GM12891 (cell line): ENCODE data around the gene YIF1A.

ENCODE experiments used
- DNase-seq: peaks from one replicate; pipeline ENCODE4 v3.0.0; 2011; ENCODE audit warnings: low spot score; ENCODE audit not compliant: insufficient read length
- FAIRE-seq: peaks from 2 replicates; lab custom pipeline; 2011; peaks lifted over from hg19 to GRCh38; lab: Jason Lieb, UNC
- PAX5 ChIP-seq: IDR thresholded peaks from 2 replicates; pipeline ENCODE4 v1.6.1; 2011; ENCODE audit warnings: low read length, moderate library complexity, mild to moderate bottlenecking; ENCODE audit not compliant: insufficient read depth, severe bottlenecking
- POLR2A ChIP-seq: IDR thresholded peaks from 2 replicates; pipeline ENCODE4 v1.6.1; 2011; ENCODE audit warnings: low read depth, low read length, control low read depth
- POLR2AphosphoS5 ChIP-seq: IDR thresholded peaks from 2 replicates; pipeline ENCODE4 v1.6.1; 2011; ENCODE audit warnings: low read depth, low read length, control low read depth
- POU2F2 ChIP-seq: IDR thresholded peaks from 2 replicates; pipeline ENCODE4 v1.6.1; 2011; ENCODE audit warnings: low read depth, mild to moderate bottlenecking, control low read depth, low read length, moderate library complexity
- SPI1 ChIP-seq: IDR thresholded peaks from 2 replicates; pipeline ENCODE4 v1.6.1; 2011; ENCODE audit warnings: low read depth, low read length, control low read depth
- TAF1 ChIP-seq: IDR thresholded peaks from 2 replicates; pipeline ENCODE4 v1.6.1; 2011; ENCODE audit warnings: low read depth, low read length, control low read depth

Gene YIF1A

GRCh38 chr11:66309475-66309874 lies 20.5 kb upstream of the YIF1A start:
- TF ChIP-seq TAF1 (no peak), POU2F2 (no peak), POLR2A (no peak), PAX5 (no peak), SPI1 (no peak), POLR2AphosphoS5 (no peak)
- no peak for DNase-seq
- FAIRE-seq, result no peak

- FAIRE-seq (no peak), DNase-seq (no peak)
- no peak for TF ChIP-seq SPI1
- no peak for TF ChIP-seq POLR2AphosphoS5
- no peak for TF ChIP-seq POU2F2
- TF ChIP-seq POLR2A, result no peak
- no peak for TF ChIP-seq PAX5
- TF ChIP-seq TAF1, result no peak
Measured at GRCh38 chr11:66302656-66303055, 13.7 kb upstream of the YIF1A start.

- DNase-seq, result no peak
- TF ChIP-seq PAX5 (no peak), SPI1 (no peak), POLR2AphosphoS5 (no peak), TAF1 (no peak), POU2F2 (no peak), POLR2A (no peak)
- FAIRE-seq, result no peak
Measured at GRCh38 chr11:66299186-66299585, 10.2 kb upstream of the YIF1A start.

GRCh38 chr11:66297610-66298009 lies 8.7 kb upstream of the YIF1A start:
- DNase-seq (no peak), FAIRE-seq (no peak)
- TF ChIP-seq POLR2A (no peak), POU2F2 (no peak), PAX5 (no peak), SPI1 (no peak), TAF1 (no peak), POLR2AphosphoS5 (no peak)

- FAIRE-seq, result no peak
- no peak for DNase-seq
Measured at GRCh38 chr11:66294626-66295620, 6.0 kb upstream of the YIF1A start.

DNA sequence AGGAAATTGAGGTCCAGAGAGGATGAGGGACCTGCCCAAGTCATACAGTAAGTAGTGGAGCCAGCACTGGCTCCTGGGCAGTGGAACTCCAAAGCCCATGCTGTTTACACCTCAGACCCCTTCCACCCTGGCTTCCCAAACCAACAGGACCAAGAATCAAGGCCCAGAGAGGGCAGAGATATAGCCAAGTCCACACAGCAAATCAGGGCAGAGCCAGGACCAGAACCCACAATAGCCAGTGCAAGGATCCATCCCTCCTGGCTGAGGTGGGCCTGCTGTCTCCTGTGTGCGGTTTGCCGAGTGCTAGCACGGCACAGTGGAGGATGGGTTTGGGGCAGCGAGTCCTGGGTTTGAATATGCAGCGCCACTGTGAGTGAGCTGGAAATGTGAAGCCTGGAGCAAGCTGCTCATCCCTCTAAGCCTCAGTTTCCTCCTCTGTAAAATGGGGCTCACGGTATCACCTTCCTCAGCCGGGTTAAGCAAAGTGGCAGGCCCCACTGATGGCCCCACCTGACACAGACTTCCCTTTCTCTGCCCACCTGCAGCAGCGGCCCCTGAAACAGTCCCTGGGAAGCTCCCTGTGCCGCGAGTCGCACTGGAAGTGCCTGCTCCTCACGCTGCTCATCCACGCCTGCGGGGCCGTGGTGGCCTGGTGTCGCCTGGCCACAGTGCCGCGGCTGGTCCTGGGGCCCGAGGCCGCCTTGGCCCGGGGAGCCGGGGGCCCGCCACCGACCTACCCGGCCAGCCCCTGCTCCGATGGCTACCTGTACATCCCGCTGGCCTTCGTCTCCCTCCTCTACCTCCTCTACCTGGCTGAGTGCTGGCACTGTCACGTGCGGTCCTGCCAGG lies 5.1 kb upstream of the YIF1A start:
- FAIRE-seq, result no peak
- TF ChIP-seq POLR2A (no peak), SPI1 (no peak), PAX5 (no peak)
- DNase-seq, result no peak

More at GRCh38 chr11:66294626-66295620, 6.0 kb upstream of the YIF1A start:
- TF ChIP-seq POLR2AphosphoS5 (no peak), SPI1 (no peak), PAX5 (no peak), POLR2A (no peak), POU2F2 (no peak), TAF1 (no peak)

- FAIRE-seq, result no peak
- TF ChIP-seq PAX5 (no peak), POLR2AphosphoS5 (no peak), SPI1 (no peak), POLR2A (no peak), POU2F2 (no peak)
- no peak for DNase-seq
Measured at GRCh38 chr11:66293352-66293751, 4.4 kb upstream of the YIF1A start.

DNA sequence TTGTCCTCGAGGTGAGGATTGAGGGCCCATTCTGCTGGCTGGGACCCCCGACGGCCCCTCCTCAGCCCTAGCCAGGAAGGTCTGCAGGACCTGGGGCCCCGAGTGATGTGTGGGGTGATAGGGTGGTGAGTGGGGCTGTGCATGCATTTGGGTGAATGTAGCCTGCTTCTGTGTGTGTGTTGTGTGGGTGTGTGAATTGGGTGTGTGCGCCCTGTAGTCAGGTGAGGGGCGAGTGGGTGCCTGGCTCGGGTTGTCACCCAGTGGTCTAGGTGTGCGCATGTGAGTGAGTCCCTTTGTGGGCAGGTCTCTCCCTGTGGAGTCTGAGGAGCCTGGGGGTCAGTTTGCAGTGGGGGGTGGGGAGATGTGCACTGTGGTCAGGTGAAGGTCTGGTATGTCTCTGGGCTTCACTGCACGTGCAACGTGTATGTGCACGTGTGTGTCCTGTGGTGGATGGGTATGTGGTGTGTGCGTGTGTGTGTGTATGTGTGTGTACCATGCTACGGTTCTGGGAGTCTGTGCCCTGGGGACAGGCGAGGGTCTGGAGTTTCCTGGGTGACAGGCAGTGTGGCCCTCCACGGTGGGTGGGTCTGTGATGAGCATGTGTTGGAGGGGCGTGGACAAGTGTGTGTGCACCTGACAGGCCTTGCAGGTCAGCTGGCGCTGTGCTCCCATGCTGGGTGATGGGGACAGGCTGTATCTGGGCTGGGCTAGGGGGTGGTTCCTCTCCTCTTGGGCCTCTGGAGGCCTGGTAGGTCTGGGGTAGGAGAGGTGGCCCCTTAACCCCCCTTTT lies 3.8 kb upstream of the YIF1A start:
- no peak for FAIRE-seq

GRCh38 chr11:66291706-66292542 lies 3.0 kb upstream of the YIF1A start, which contains the start of gene TMEM151A:
TMEM151A (plus strand) TSS chr11:66291894; CDS start chr11:66292014, 120 bp downstream.
- FAIRE-seq (no peak), DNase-seq (no peak)
- TF ChIP-seq POU2F2 (no peak), SPI1 (no peak), PAX5 (no peak), POLR2A (no peak), TAF1 (no peak), POLR2AphosphoS5 (no peak)

More for the DNA sequence above, 3.8 kb upstream of the YIF1A start:
- DNase-seq, result no peak
- TF ChIP-seq TAF1, result no peak
- TF ChIP-seq POLR2A, result no peak
